Neural progenitor cell (in vitro differentiated cells): ENCODE data around the gene GAS2. TPM values are rescaled to one million over a fixed set of nuclear protein-coding genes. Genes with fewer than 3 reads are reported as not detected.

Source experiments
- DNase-seq: peaks from one replicate; pipeline ENCODE4 v3.0.0-alpha.2; 2016; ENCODE audit warnings: low spot score
- H2AFZ ChIP-seq: fragments of 200-600 bp; sonication (generic); replicated peaks from 2 replicates; pipeline ENCODE4 v1.6.1; 2016; ENCODE audit warnings: antibody characterized with exemption
- H3F3A ChIP-seq: fragments of 200-600 bp; sonication (generic); 2 replicates; pipeline ENCODE4 v1.6.1; 2016; ENCODE audit warnings: antibody characterized with exemption, low read depth
- H3K27ac ChIP-seq: fragments of 200-600 bp; sonication (generic); 2 replicates; pipeline ENCODE4 v1.5.1; 2016; ENCODE audit warnings: mild to moderate bottlenecking
- H3K27me3 ChIP-seq: fragments of 200-600 bp; sonication (generic); 2 replicates; pipeline ENCODE4 v1.6.1; 2016; ENCODE audit warnings: mild to moderate bottlenecking, moderate library complexity
- H3K36me3 ChIP-seq: fragments of 200-600 bp; sonication (generic); 2 replicates; pipeline ENCODE4 v1.5.1; 2016
- H3K4me1 ChIP-seq: fragments of 200-600 bp; sonication (generic); 2 replicates; pipeline ENCODE4 v1.6.1; 2016; ENCODE audit warnings: mixed run types
- H3K4me2 ChIP-seq: fragments of 200-600 bp; sonication (generic); 2 replicates; pipeline ENCODE4 v1.6.1; 2016
- H3K4me3 ChIP-seq: fragments of 200-600 bp; sonication (generic); 2 replicates; pipeline ENCODE4 v1.5.1; 2016
- H3K79me2 ChIP-seq: fragments of 200-600 bp; sonication (generic); 2 replicates; pipeline ENCODE4 v1.6.1; 2016; ENCODE audit warnings: low read depth
- H3K9ac ChIP-seq: fragments of 200-600 bp; sonication (generic); 2 replicates; pipeline ENCODE4 v1.6.1; 2016
- H3K9me3 ChIP-seq: fragments of 200-600 bp; sonication (generic); 2 replicates; pipeline ENCODE4 v1.5.1; 2016; ENCODE audit warnings: low read depth
- H4K20me1 ChIP-seq: fragments of 200-600 bp; sonication (generic); 2 replicates; pipeline ENCODE4 v1.6.1; 2016; ENCODE audit warnings: low read depth
- H3K27ac Mint-ChIP-seq: 3 replicates; pipeline ENCODE4 v1.8.0; 2021; ENCODE audit warnings: mixed read lengths
- H3K27me3 Mint-ChIP-seq: 2 replicates; pipeline ENCODE4 v1.8.0; 2022; ENCODE audit warnings: low read depth, mild to moderate bottlenecking, inconsistent platforms, moderate library complexity, mixed read lengths; ENCODE audit not compliant: insufficient read depth
- H3K36me3 Mint-ChIP-seq: 3 replicates; pipeline ENCODE4 v1.8.0; 2021; ENCODE audit warnings: mixed read lengths
- H3K4me1 Mint-ChIP-seq: 3 replicates; pipeline ENCODE4 v1.8.0; 2021; ENCODE audit warnings: mixed read lengths
- H3K4me3 Mint-ChIP-seq: 3 replicates; pipeline ENCODE4 v1.8.0; 2021; ENCODE audit warnings: mild to moderate bottlenecking, moderate library complexity, mixed read lengths
- H3K9me3 Mint-ChIP-seq: 3 replicates; pipeline ENCODE4 v1.8.0; 2020; ENCODE audit warnings: mixed read lengths
- EZH2 ChIP-seq: fragments of 200-600 bp; sonication (generic); IDR thresholded peaks from 2 replicates; pipeline ENCODE4 v1.6.1; 2017; ENCODE audit warnings: antibody characterized with exemption, mild to moderate bottlenecking, moderate library complexity
- EZH2phosphoT487 ChIP-seq: fragments of 200-600 bp; sonication (generic); IDR thresholded peaks from 2 replicates; pipeline ENCODE4 v1.6.1; 2017; ENCODE audit warnings: antibody characterized with exemption
- total RNA-seq: library from RNA; depleted of rRNA; stranded (reverse); fragments of >200 nt; gene quantifications from 2 replicates; pipeline ENCODE4 v1.2.3, GENCODE V29; 2015; ENCODE audit warnings: low replicate concordance
- TF ChIP-seq, protein P1 (sequence below): fragments of 200-600 bp; sonication (generic); IDR thresholded peaks from 2 replicates; pipeline ENCODE4 v1.5.1; 2017; ENCODE audit warnings: antibody characterized with exemption, mild to moderate bottlenecking

Gene GAS2
- total RNA-seq, 1 donor from 2014 or later, result 6.4 TPM

DNA sequence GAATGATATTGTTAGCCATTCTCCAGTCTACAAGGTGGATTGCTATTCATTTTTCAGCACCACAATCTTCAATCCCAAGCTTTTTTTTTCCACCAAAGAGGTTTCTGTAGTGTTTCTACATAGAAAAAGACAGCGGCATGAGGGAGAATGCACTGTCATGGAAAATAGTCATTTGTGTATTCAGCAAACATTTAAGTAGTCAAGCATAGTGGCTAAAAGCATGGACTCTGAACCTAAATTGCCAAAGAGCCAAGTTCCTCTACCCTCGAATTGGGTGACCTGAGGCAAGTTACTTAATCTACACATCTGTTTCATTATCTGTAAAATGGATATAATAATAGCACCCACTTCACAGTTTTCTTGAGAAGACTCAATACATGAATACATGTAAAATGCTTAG is 14.2 kb downstream of the GAS2 start:
- Histone ChIP-seq H3K36me3 (no peaks in the 10 kb centered on the region), H4K20me1 (no peaks in the 10 kb centered on the region), H3K9ac (no peak overlapping the region), H3F3A (no peaks in the 10 kb centered on the region), H3K4me3 (no peak overlapping the region), H3K4me2 (no peak overlapping the region), H3K9me3 (no peaks in the 10 kb centered on the region), H3K79me2 (no peaks in the 10 kb centered on the region), H3K4me1 (no peaks in the 10 kb centered on the region), H3K27ac (no peak overlapping the region), H3K27me3 (no peaks in the 10 kb centered on the region), H2AFZ (no peak overlapping the region)
- Mint-ChIP-seq H3K4me3 (no peak overlapping the region), H3K27me3 (no peaks in the 10 kb centered on the region), H3K4me1 (no peaks in the 10 kb centered on the region), H3K27ac (no peak overlapping the region), H3K9me3 (no peaks in the 10 kb centered on the region), H3K36me3 (no peaks in the 10 kb centered on the region)
- DNase-seq, result no peak
- TF ChIP-seq, protein P1, sequence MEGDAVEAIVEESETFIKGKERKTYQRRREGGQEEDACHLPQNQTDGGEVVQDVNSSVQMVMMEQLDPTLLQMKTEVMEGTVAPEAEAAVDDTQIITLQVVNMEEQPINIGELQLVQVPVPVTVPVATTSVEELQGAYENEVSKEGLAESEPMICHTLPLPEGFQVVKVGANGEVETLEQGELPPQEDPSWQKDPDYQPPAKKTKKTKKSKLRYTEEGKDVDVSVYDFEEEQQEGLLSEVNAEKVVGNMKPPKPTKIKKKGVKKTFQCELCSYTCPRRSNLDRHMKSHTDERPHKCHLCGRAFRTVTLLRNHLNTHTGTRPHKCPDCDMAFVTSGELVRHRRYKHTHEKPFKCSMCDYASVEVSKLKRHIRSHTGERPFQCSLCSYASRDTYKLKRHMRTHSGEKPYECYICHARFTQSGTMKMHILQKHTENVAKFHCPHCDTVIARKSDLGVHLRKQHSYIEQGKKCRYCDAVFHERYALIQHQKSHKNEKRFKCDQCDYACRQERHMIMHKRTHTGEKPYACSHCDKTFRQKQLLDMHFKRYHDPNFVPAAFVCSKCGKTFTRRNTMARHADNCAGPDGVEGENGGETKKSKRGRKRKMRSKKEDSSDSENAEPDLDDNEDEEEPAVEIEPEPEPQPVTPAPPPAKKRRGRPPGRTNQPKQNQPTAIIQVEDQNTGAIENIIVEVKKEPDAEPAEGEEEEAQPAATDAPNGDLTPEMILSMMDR, result no peak
- TF ChIP-seq EZH2 (no peak), EZH2phosphoT487 (no peak)

DNA sequence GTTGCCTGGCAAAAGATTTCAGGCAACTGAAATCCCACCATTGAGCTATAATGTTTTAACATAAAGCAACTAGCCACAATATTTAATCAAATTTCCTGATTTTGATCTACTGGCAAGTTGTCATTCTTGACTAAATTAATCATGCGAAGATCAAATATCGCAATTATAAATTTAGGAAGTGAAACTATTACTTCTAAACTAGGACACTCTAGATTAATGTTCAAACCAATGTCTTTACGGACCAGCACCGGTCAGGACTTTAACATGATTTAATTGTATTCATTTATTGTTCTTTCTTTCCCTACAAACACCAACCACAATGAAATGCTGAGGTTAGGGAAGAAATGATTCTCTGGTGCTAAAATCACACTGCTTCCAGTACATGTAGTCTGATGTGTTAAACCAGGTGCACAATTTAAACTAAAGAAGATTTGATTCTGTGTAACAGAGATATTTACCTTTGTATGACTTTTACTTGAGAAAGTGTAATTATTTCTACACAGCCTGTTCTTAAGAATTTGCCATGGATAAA is 14.9 kb downstream of the GAS2 start:
- Histone ChIP-seq H3K4me3 (no peak overlapping the region), H4K20me1 (no peaks in the 10 kb centered on the region), H3K9ac (no peak overlapping the region), H3K36me3 (no peaks in the 10 kb centered on the region), H3K27ac (no peak overlapping the region), H3F3A (no peaks in the 10 kb centered on the region), H3K9me3 (no peaks in the 10 kb centered on the region), H2AFZ (no peak overlapping the region), H3K27me3 (no peaks in the 10 kb centered on the region), H3K4me1 (no peaks in the 10 kb centered on the region), H3K79me2 (no peaks in the 10 kb centered on the region), H3K4me2 (no peak overlapping the region)
- H3K4me3 Mint-ChIP-seq, result no peak overlapping the region
- TF ChIP-seq, protein P1, result no peak
- TF ChIP-seq EZH2 (no peak), EZH2phosphoT487 (no peak)
- H3K4me1 Mint-ChIP-seq, result no peaks in the 10 kb centered on the region
- no peaks in the 10 kb centered on the region for H3K36me3 Mint-ChIP-seq
- H3K9me3 Mint-ChIP-seq, result no peaks in the 10 kb centered on the region
- no peaks in the 10 kb centered on the region for H3K27me3 Mint-ChIP-seq
- H3K27ac Mint-ChIP-seq, result no peak overlapping the region
- DNase-seq, result no peak

DNA sequence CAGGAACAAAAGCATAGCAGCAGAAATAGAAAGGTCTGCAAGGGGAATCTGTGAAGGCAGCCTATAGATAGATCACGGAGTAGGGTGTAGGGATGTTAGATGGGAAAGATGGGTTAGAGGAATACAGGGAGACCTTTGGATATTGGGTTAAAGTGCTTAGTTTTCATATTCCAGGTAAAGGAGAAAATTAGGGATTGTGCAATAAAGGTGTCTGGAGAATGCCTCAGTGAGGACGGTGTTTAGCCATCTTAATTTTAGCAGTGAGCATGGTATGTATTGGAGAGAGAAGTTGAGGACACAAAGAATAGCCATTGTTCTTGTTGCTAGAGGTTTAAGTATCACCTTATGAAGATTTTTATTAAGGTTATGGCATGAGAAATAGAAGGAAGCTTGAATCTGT is 17.7 kb downstream of the GAS2 start:
- Histone ChIP-seq H3K9me3 (no peaks in the 10 kb centered on the region), H3K4me1 (no peaks in the 10 kb centered on the region), H3K36me3 (no peaks in the 10 kb centered on the region), H3K4me3 (no peak overlapping the region), H3K9ac (no peak overlapping the region), H3F3A (no peaks in the 10 kb centered on the region), H3K27me3 (no peaks in the 10 kb centered on the region), H3K79me2 (no peaks in the 10 kb centered on the region), H4K20me1 (no peaks in the 10 kb centered on the region), H2AFZ (no peak overlapping the region), H3K27ac (no peak overlapping the region), H3K4me2 (no peak overlapping the region)
- Mint-ChIP-seq H3K36me3 (no peaks in the 10 kb centered on the region), H3K4me1 (peaks cover 4% of the 10 kb centered on the region), H3K27ac (no peak overlapping the region), H3K9me3 (no peaks in the 10 kb centered on the region), H3K27me3 (no peaks in the 10 kb centered on the region), H3K4me3 (no peak overlapping the region)
- TF ChIP-seq, protein P1, result no peak
- TF ChIP-seq EZH2phosphoT487 (no peak), EZH2 (no peak)
- DNase-seq, result no peak
